Brain microvascular endothelial cell (primary cell): ENCODE results near the gene RDH14.
A peak's percentile ranks its signal among the peaks of the same experiment; 100 is the strongest.

ENCODE experiments used
- DNase-seq: peaks from one replicate; pipeline ENCODE4 v3.0.0-alpha.2; 2020
- H3K27ac ChIP-seq: fragments of 250-450 bp; sonication (Bioruptor Pico); 2 replicates; pipeline ENCODE4 v1.5.1; 2020; ENCODE audit warnings: mild to moderate bottlenecking, moderate library complexity
- H3K27me3 ChIP-seq: fragments of 250-450 bp; sonication (Bioruptor Pico); replicated peaks from 2 replicates; pipeline ENCODE4 v1.5.1; 2020; ENCODE audit warnings: mild to moderate bottlenecking
- H3K36me3 ChIP-seq: fragments of 250-450 bp; sonication (Bioruptor Pico); replicated peaks from 2 replicates; pipeline ENCODE4 v1.5.1; 2020; ENCODE audit warnings: mild to moderate bottlenecking
- H3K4me3 ChIP-seq: 2 replicates; pipeline ENCODE4 v1.5.1; 2011; ENCODE audit warnings: low read depth, mild to moderate bottlenecking, control low read depth, low read length, moderate library complexity
- CTCF ChIP-seq: IDR thresholded peaks from 2 replicates; pipeline ENCODE4 v1.5.1; 2011; ENCODE audit warnings: low read depth, mild to moderate bottlenecking, moderate library complexity, low read length, control low read depth, inconsistent platforms; ENCODE audit errors: missing control alignments
- in situ Hi-C: cut with HindIII; loops from 2 replicates; pipeline ENCODE4 v1.10.0; 2017; ENCODE audit warnings: low sequenced_read_pairs, low pct_ligation_motif_present

Gene RDH14

GRCh38 chr2:18602298-18602697 is 41.8 kb upstream of the RDH14 start:
- Histone ChIP-seq H3K4me3 (no peak overlapping the region), H3K27me3 (no peaks in the 10 kb centered on the region), H3K27ac (no peak overlapping the region), H3K36me3 (no peaks in the 10 kb centered on the region)
- no peak for DNase-seq
- in situ Hi-C loops = no loop called here
- TF ChIP-seq CTCF = peak; percentile 20

- H3K4me3 ChIP-seq = no peak overlapping the region
- no peaks in the 10 kb centered on the region for H3K27me3 ChIP-seq
- H3K36me3 ChIP-seq = no peaks in the 10 kb centered on the region
- H3K27ac ChIP-seq = no peak overlapping the region
- in situ Hi-C loops = no loop called here
- no peak for DNase-seq
- TF ChIP-seq CTCF = no peak
Observed at GRCh38 chr2:18600255-18600613, 39.8 kb upstream of the RDH14 start.

GRCh38 chr2:18599509-18600254 is 39.2 kb upstream of the RDH14 start:
- Histone ChIP-seq H3K27ac (no peak overlapping the region), H3K4me3 (no peak overlapping the region), H3K36me3 (no peaks in the 10 kb centered on the region), H3K27me3 (no peaks in the 10 kb centered on the region)
- no peak for TF ChIP-seq CTCF
- DNase-seq = no peak
- in situ Hi-C loops = no loop called here

GRCh38 chr2:18598848-18599484 is 38.5 kb upstream of the RDH14 start:
- in situ Hi-C loops = no loop called here
- no peak for TF ChIP-seq CTCF
- Histone ChIP-seq H3K27me3 (no peaks in the 10 kb centered on the region), H3K36me3 (no peaks in the 10 kb centered on the region), H3K4me3 (no peak overlapping the region), H3K27ac (no peak overlapping the region)
- no peak for DNase-seq

- in situ Hi-C loops = no loop called here
- no peak for TF ChIP-seq CTCF
- H3K27me3 ChIP-seq = no peaks in the 10 kb centered on the region
- DNase-seq = no peak
- no peaks in the 10 kb centered on the region for H3K36me3 ChIP-seq
- no peak overlapping the region for H3K27ac ChIP-seq
- no peak overlapping the region for H3K4me3 ChIP-seq
Observed at GRCh38 chr2:18597618-18598017, 37.2 kb upstream of the RDH14 start.
